ENCODE data around the gene ARRDC2. TPM values are rescaled to one million over a fixed set of nuclear protein-coding genes. Genes with fewer than 3 reads are reported as not detected.
"Not testable (repeated sequence)": the region's sequence is repeated elsewhere in the genome, so short reads cannot be mapped to it uniquely, and the experiment has no call there.

The ARRDC2 gene
- total and polyA plus RNA-seq, 3 experiments from 2014 or later = 33.5 to 45.8 (median 37.1) TPM

DNA sequence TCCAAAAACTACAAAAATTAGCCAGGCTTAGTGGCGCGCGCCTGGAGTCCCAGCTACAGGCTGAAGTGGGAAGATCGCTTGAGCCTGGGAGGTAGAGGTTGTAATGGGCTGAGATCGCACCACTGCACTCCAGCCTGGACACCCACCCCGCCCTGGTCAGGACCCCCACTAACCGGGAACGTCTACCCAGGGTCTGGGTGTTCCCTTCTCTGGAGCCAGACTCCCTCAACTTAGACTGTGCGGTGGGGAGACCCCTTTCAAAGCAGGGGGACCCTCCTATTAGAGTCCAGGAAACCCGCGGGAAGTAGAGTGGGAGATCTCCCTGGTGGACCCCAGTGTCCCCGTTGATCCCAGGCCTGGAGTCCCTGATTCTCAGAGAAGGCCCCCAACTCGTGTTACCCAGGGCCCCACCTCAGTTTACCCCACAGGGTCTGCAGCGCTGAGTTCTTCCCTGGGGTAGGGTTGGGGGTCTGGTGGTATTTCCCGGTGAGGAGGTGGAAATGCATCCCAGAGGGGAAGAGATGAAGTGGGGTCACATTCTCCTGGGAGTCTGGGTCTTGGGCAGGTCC, 6.1 kb upstream of the ARRDC2 start:
- Histone ChIP-seq H3K9me3 (ENCODE audit: low read length) (no peaks in the 10 kb centered on the region), H3K27me3 (ENCODE audit: insufficient read depth, low read length, poor library complexity, severe bottlenecking) (no peaks in the 10 kb centered on the region), H3K4me1 (ENCODE audit: insufficient read depth, low read length) (peaks cover 25% of the 10 kb centered on the region), H3K36me3 (ENCODE audit: insufficient read depth, low read length) (no peaks in the 10 kb centered on the region), H3K4me3 (ENCODE audit: low read length) (peak overlapping the region; percentile 90), H3K27ac (ENCODE audit: low read depth, low read length) (peak overlapping the region; percentile 88)
- CTCF ChIA-PET = interaction anchor here (1.3 to 8.7 kb wide), 7 partner anchors 17 to 150 kb away, joined by 4 to 201 read pairs (median 5); partner anchors contain the start of gene CCDC124
- H3K4me3 Mint-ChIP-seq = peak overlapping the region; percentile 81 to 95 (median 90)
- no peak for DNase-seq
- peaks cover 2 to 23% (median 2%) of the 10 kb centered on the region in 3 donors for H3K36me3 Mint-ChIP-seq
- no peaks in the 10 kb centered on the region for H3K27me3 Mint-ChIP-seq
- peak overlapping the region; percentile 86 to 97 (median 96) for H3K27ac Mint-ChIP-seq
- no peaks in the 10 kb centered on the region for H3K9me3 Mint-ChIP-seq
- H3K4me1 Mint-ChIP-seq = peaks cover 18 to 44% (median 23%) of the 10 kb centered on the region in 3 donors
- POLR2A ChIA-PET = interaction anchor here (0.6 to 2.1 kb wide), 9 partner anchors 9 to 303 kb away, joined by 3 to 13 read pairs (median 5); partner anchors contain the start of genes CCDC124 and RPL18A

DNA sequence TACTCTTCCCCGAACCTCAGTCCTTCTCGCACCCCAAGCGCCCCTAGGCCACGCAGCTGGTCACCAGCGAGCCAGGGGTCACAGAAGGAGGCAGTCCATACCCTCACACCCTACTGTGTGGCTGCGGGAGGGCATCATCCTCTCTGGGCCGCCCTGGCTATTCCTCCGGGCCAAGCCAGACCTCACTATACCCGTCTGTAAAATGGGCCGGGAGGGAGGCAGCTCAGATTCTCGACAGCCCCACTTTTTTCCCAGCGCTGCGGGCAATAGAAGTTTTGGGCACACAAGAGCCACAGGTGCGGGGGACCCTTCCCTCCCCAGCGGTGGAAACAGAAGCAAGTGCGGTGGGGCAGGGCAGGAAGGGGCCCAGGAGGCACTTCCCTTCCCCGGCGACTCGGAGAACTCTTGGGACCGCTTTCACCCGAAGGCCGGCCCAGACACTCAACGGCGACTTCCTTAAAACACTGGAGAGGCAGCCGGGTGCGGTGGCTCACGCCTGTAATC, 5.6 kb upstream of the ARRDC2 start:
- Mint-ChIP-seq H3K4me1 (peaks cover 23 to 46% (median 26%) of the 10 kb centered on the region in 3 donors), H3K27ac (peak overlapping the region; percentile 59 to 97 (median 96)), H3K4me3 (peak overlapping the region; percentile 81 to 95 (median 90)), H3K9me3 (no peaks in the 10 kb centered on the region), H3K36me3 (peaks cover 2 to 28% (median 4%) of the 10 kb centered on the region in 3 donors), H3K27me3 (peaks cover 0 to 2% of the 10 kb centered on the region in 2 donors)
- peak in 1 of 5 donors; percentile 52 for DNase-seq
- Histone ChIP-seq H3K36me3 (ENCODE audit: insufficient read depth, low read length) (no peaks in the 10 kb centered on the region), H3K4me1 (ENCODE audit: insufficient read depth, low read length) (peaks cover 30% of the 10 kb centered on the region), H3K4me3 (ENCODE audit: low read length) (peak overlapping the region; percentile 90), H3K9me3 (ENCODE audit: low read length) (no peaks in the 10 kb centered on the region), H3K27ac (ENCODE audit: low read depth, low read length) (peak overlapping the region; percentile 88), H3K27me3 (ENCODE audit: insufficient read depth, low read length, poor library complexity, severe bottlenecking) (no peaks in the 10 kb centered on the region)
- CTCF ChIA-PET = interaction anchor here (1.3 to 3.2 kb wide), 7 partner anchors 43 to 250 kb away, joined by 4 to 19 read pairs (median 6); no protein-coding TSS in a partner anchor
- POLR2A ChIA-PET = interaction anchor here (0.8 to 0.9 kb wide), 2 partner anchors 56 to 302 kb away, joined by 3 read pairs; no protein-coding TSS in a partner anchor

DNA sequence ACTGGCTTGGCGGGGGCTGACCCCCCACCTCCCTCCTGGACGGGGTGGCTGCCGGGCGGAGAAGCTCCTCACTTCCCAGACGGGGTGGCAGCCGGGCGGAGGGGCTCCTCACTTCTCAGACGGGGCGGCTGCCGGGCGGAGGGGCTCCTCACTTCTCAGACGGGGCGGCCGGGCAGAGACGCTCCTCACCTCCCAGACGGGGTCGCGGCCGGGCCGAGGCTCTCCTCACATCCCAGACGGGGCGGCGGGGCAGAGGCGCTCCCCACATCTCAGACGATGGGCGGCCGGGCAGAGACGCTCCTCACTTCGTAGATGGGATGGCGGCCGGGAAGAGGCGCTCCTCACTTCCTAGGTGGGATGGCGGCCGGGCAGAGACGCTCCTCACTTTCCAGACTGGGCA, 2.2 kb upstream of the ARRDC2 start:
- H3K27ac Mint-ChIP-seq; POLR2A ChIA-PET; H3K27me3 Mint-ChIP-seq; H3K4me3 ChIP-seq (ENCODE audit: low read length); H3K9me3 ChIP-seq (ENCODE audit: low read length); H3K4me3 Mint-ChIP-seq; DNase-seq; H3K27ac ChIP-seq (ENCODE audit: low read depth, low read length); H3K27me3 ChIP-seq (ENCODE audit: insufficient read depth, low read length, poor library complexity, severe bottlenecking); H3K9me3 Mint-ChIP-seq: not testable (repeated sequence)
- H3K36me3 Mint-ChIP-seq = peaks cover 4 to 51% (median 7%) of the 10 kb centered on the region in 3 donors
- Histone ChIP-seq H3K36me3 (ENCODE audit: insufficient read depth, low read length) (peaks cover 21% of the 10 kb centered on the region), H3K4me1 (ENCODE audit: insufficient read depth, low read length) (peaks cover 48% of the 10 kb centered on the region)
- peaks cover 20 to 42% (median 32%) of the 10 kb centered on the region in 3 donors for H3K4me1 Mint-ChIP-seq
- CTCF ChIA-PET = interaction anchor here (2.7 kb wide), 1 partner anchor 39 kb away, joined by 17 read pairs; no protein-coding TSS in a partner anchor

DNA sequence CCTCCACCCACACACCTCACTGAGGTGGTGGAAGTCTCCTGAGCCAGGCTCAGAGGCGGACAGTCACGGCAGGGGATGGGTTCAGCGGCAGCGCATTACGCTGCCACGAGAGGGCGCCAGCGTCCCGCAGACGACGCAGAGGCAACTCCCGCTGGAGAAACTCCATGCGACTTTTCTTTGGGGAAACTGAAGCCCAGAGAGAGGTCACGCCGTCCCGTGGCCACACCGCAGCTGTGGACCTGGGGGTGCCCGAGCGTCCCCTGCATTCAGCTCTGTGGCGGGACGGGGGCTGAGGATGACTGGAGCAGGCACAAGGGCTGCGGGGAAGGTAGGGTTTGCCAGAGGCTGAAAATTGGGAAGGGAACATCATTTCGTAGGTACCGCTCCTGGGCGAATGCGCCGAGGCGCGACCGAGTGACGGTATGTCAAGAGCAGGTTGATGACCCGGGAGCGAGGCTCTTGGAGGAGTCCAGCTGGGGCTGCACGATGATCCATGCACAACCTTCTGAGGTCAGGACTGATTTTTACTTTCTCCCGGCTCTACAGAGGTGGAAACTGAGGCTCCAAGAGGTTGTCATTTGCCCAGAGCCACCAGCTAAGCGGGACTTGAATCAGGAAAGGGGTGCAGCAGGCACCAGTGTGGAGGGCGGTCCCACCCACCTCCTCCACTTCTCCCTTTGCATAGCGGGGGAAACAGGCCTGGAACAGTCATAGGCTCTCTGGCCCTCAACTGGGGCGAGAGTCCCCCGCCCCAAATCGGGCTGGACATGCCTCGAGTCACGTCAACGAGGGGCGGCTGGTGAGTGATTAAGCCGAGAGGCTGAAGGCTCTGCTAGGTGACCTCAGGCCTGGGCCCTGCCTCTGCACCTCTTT, 690 bp upstream of the ARRDC2 start:
- peaks cover 4 to 59% (median 9%) of the 10 kb centered on the region in 3 donors for H3K36me3 Mint-ChIP-seq
- peaks cover 0 to 2% of the 10 kb centered on the region in 2 donors for H3K27me3 Mint-ChIP-seq
- H3K9me3 Mint-ChIP-seq = no peaks in the 10 kb centered on the region
- peaks cover 17 to 39% (median 35%) of the 10 kb centered on the region in 3 donors for H3K4me1 Mint-ChIP-seq
- Histone ChIP-seq H3K27me3 (ENCODE audit: insufficient read depth, low read length, poor library complexity, severe bottlenecking) (no peaks in the 10 kb centered on the region), H3K36me3 (ENCODE audit: insufficient read depth, low read length) (peaks cover 29% of the 10 kb centered on the region), H3K4me1 (ENCODE audit: insufficient read depth, low read length) (peaks cover 43% of the 10 kb centered on the region), H3K27ac (ENCODE audit: low read depth, low read length) (peak overlapping the region; percentile 38), H3K4me3 (ENCODE audit: low read length) (peak overlapping the region; percentile 70), H3K9me3 (ENCODE audit: low read length) (no peaks in the 10 kb centered on the region)
- H3K27ac Mint-ChIP-seq = peak overlapping the region; percentile 90 to 99 (median 97)
- POLR2A ChIA-PET = interaction anchor here (0.5 to 3.1 kb wide), 10 partner anchors 9 to 145 kb away, joined by 3 to 18 read pairs (median 4); partner anchors contain the start of genes IL12RB1, MAST3 and PIK3R2
- peak; percentile 73 to 87 (median 74) for DNase-seq
- H3K4me3 Mint-ChIP-seq = peak overlapping the region; percentile 84 to 94 (median 88)
- CTCF ChIA-PET = interaction anchor here (0.7 to 9.8 kb wide), 20 partner anchors 9 to 161 kb away, joined by 3 to 168 read pairs (median 5); partner anchors contain the start of genes CCDC124, MAST3 and PIK3R2

DNA sequence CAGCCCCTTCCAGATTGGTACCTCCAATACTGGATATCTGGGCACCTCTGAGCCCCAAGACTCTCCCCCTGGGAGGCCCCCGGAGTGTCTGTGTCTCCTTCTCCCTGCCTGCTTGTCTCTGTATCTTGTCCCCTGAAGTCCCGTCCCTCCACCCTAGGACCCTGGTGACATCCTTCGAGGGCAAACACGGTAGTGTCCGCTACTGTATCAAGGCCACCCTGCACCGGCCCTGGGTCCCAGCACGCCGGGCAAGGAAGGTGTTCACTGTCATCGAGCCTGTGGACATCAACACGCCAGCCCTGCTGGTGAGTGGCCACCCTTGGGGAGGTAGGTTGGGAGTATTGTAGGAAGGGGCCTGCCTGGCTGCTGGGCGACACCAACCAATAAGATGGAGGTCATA, 844 bp downstream of the ARRDC2 start:
- peaks cover 43% of the 10 kb centered on the region for H3K36me3 ChIP-seq (ENCODE audit: insufficient read depth, low read length)
- peak overlapping the region; percentile 78 to 97 (median 88) for H3K27ac Mint-ChIP-seq

DNA sequence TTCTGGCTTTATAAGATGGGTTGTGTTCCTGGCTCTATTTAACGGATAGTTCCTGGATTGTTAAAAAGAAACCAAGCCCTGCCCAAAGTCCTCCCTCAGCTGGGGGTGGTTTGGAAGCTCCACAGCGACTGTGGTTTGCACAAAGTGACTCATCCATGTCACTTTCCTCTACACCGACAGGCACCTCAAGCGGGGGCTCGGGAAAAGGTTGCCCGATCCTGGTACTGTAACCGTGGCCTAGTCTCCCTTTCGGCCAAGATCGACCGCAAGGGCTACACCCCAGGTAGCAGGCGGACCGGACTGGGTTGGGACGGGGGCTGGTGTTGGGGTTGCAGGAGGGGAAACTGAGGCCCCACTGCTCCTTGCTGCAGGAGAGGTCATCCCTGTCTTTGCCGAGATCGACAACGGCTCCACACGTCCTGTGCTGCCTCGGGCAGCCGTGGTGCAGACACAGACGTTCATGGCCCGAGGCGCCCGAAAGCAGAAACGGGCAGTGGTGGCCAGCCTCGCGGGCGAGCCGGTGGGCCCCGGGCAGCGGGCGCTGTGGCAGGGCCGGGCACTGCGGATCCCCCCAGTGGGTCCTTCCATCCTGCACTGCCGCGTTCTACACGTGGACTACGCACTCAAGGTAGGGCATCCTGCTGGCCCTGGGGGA, 1.6 kb downstream of the ARRDC2 start:
- DNase-seq = no peak
- Histone ChIP-seq H3K27ac (ENCODE audit: low read depth, low read length) (no peak overlapping the region), H3K4me1 (ENCODE audit: insufficient read depth, low read length) (peaks cover 56% of the 10 kb centered on the region)

More for the DNA sequence above, 844 bp downstream of the ARRDC2 start:
- Mint-ChIP-seq H3K9me3 (no peaks in the 10 kb centered on the region), H3K27me3 (peaks cover 0 to 2% of the 10 kb centered on the region in 2 donors), H3K36me3 (peaks cover 4 to 62% (median 12%) of the 10 kb centered on the region in 3 donors), H3K4me1 (peaks cover 22 to 42% (median 41%) of the 10 kb centered on the region in 3 donors), H3K4me3 (peak overlapping the region; percentile 60 to 94 (median 78))
- Histone ChIP-seq H3K4me3 (ENCODE audit: low read length) (peak overlapping the region; percentile 68), H3K9me3 (ENCODE audit: low read length) (no peaks in the 10 kb centered on the region), H3K27me3 (ENCODE audit: insufficient read depth, low read length, poor library complexity, severe bottlenecking) (no peaks in the 10 kb centered on the region), H3K27ac (ENCODE audit: low read depth, low read length) (no peak overlapping the region), H3K4me1 (ENCODE audit: insufficient read depth, low read length) (peaks cover 49% of the 10 kb centered on the region)
- POLR2A ChIA-PET = interaction anchor here (0.8 to 3.1 kb wide), 7 partner anchors 8 to 143 kb away, joined by 3 to 18 read pairs (median 5); no protein-coding TSS in a partner anchor
- CTCF ChIA-PET = interaction anchor here (0.8 to 9.8 kb wide), 7 partner anchors 9 to 161 kb away, joined by 3 to 168 read pairs (median 3); partner anchors contain the start of genes JAK3 and MAST3
- DNase-seq = no peak

More for the DNA sequence above, 1.6 kb downstream of the ARRDC2 start:
- peak overlapping the region in 4 of 7 donors; percentile 60 to 94 (median 78) for H3K4me3 Mint-ChIP-seq
- peak overlapping the region; percentile 68 for H3K4me3 ChIP-seq (ENCODE audit: low read length)
- ChIA-PET CTCF (interaction anchor here (0.6 to 9.8 kb wide), 5 partner anchors 9 to 77 kb away, joined by 3 to 168 read pairs (median 4); partner anchors contain the start of gene IL12RB1), POLR2A (interaction anchor here (0.5 to 2.6 kb wide), 4 partner anchors 12 to 35 kb away, joined by 3 to 9 read pairs (median 5); no protein-coding TSS in a partner anchor)
- no peaks in the 10 kb centered on the region for H3K9me3 Mint-ChIP-seq
- no peaks in the 10 kb centered on the region for H3K27me3 ChIP-seq (ENCODE audit: insufficient read depth, low read length, poor library complexity, severe bottlenecking)
- H3K9me3 ChIP-seq (ENCODE audit: low read length) = no peaks in the 10 kb centered on the region
- peaks cover 43% of the 10 kb centered on the region for H3K36me3 ChIP-seq (ENCODE audit: insufficient read depth, low read length)
- H3K27ac Mint-ChIP-seq = peak overlapping the region in 3 of 8 donors; percentile 89 to 97 (median 89)
- H3K4me1 Mint-ChIP-seq = peaks cover 28 to 49% (median 48%) of the 10 kb centered on the region in 3 donors
- peaks cover 8 to 68% (median 18%) of the 10 kb centered on the region in 3 donors for H3K36me3 Mint-ChIP-seq
- H3K27me3 Mint-ChIP-seq = peaks cover 0 to 2% of the 10 kb centered on the region in 2 donors
